K562 (cell line): Measurements from ENCODE around the gene PEF1. TPM values are rescaled to one million over a fixed set of nuclear protein-coding genes. Genes with fewer than 3 reads are reported as not detected.

Experiments
- ATAC-seq: fragments of 200-7000 bp; cut with Tn5 transposase; 3 replicates; pipeline ENCODE4 v1.9.1; 2020; ENCODE audit warnings: moderate library complexity
- BruUV-seq: library from RNA; stranded (reverse); fragments of 400-500 nt; replicated peaks from 2 replicates; lab custom pipeline; 2021; lab: Mats Ljungman, UMichigan
- CTCF ChIA-PET: fragments of 300-600 bp; formaldehyde crosslinking; extraction: SDS; loops from one replicate; lab custom pipeline; 2021; ENCODE audit warnings: low intra/inter-chr PET ratio; lab: Yijun Ruan, JAX
- POLR2A ChIA-PET: fragments of 300-600, 350-650 bp; sonication (Branson Sonifier 250); formaldehyde crosslinking; extraction: SDS; loops from one replicate; lab custom pipeline; 2021; ENCODE audit warnings: antibody characterized with exemption, inconsistent platforms; lab: Yijun Ruan, JAX
- DNase-seq, 4 experiments: peaks; one replicate each; pipeline versions ENCODE4 v3.0.0 to v3.0.0-alpha.2; 2011 to 2018; ENCODE audit warnings: low spot score in 3 of 4, mixed read lengths in 3 of 4; ENCODE audit errors: extremely low read depth in 1 of 4
- FAIRE-seq: peaks from 2 replicates; lab custom pipeline; 2011; peaks lifted over from hg19 to GRCh38; lab: Jason Lieb, UNC
- H2AFZ ChIP-seq: 2 replicates; pipeline ENCODE4 v1.6.0; 2011; ENCODE audit warnings: low read depth, low read length, control low read depth, inconsistent platforms
- H3K27ac ChIP-seq: fragments of 200-600 bp; 3 replicates; pipeline ENCODE4 v1.8.0; 2011; ENCODE audit warnings: low read depth, mild to moderate bottlenecking, control low read depth, inconsistent platforms, low read length, moderate library complexity, mixed read lengths; ENCODE audit errors: extremely low read depth
- H3K27me3 ChIP-seq, 2 experiments: fragments of 300-600 bp in 1 of 2; 2 replicates in 1 of 2; 3 replicates in 1 of 2; pipeline versions ENCODE4 v1.6.0 to v1.8.0; 2011; ENCODE audit warnings: inconsistent platforms in 2 of 2, low read length in 2 of 2, mild to moderate bottlenecking in 1 of 2, mixed read lengths in 1 of 2, moderate library complexity in 1 of 2; ENCODE audit not compliant: control insufficient read depth in 2 of 2, insufficient read depth in 2 of 2
- H3K36me3 ChIP-seq: fragments of 300-600 bp; 3 replicates; pipeline ENCODE4 v1.8.0; 2011; ENCODE audit warnings: mild to moderate bottlenecking, low read length, inconsistent platforms; ENCODE audit not compliant: control insufficient read depth, insufficient read depth
- H3K4me1 ChIP-seq, 2 experiments: fragments of 200-600 bp in 1 of 2; replicated peaks in 1 of 2; 2 replicates in 1 of 2; 3 replicates in 1 of 2; pipeline versions ENCODE4 v1.5.1 to v1.8.0; 2011; ENCODE audit warnings: inconsistent platforms in 2 of 2, low read length in 2 of 2, mild to moderate bottlenecking in 1 of 2, mixed read lengths in 1 of 2, moderate library complexity in 1 of 2; ENCODE audit not compliant: control insufficient read depth in 2 of 2, insufficient read depth in 2 of 2
- H3K4me2 ChIP-seq: 2 replicates; pipeline ENCODE4 v1.6.1; 2011; ENCODE audit warnings: low read length, control low read depth, inconsistent platforms, mixed read lengths; ENCODE audit not compliant: insufficient read depth
- H3K4me3 ChIP-seq: fragments of 200-600 bp; sonication (generic), shearing (Covaris generic); 2 replicates; pipeline ENCODE4 v1.5.1; 2016; ENCODE audit warnings: control low read depth, inconsistent platforms
- H3K79me2 ChIP-seq: fragments of 200-600 bp; 3 replicates; pipeline ENCODE4 v1.8.0; 2011; ENCODE audit warnings: low read length, inconsistent platforms; ENCODE audit not compliant: control insufficient read depth, insufficient read depth
- H3K9ac ChIP-seq, 2 experiments: 2 replicates each; pipeline versions ENCODE4 v1.6.0 to v1.6.1; 2011; ENCODE audit warnings: low read depth in 2 of 2, low read length in 2 of 2, control low read depth in 1 of 2, inconsistent platforms in 1 of 2, mild to moderate bottlenecking in 1 of 2, mixed read lengths in 1 of 2; ENCODE audit not compliant: insufficient read depth in 1 of 2
- H3K9me1 ChIP-seq: one replicate; pipeline ENCODE4 v1.6.0; 2011; ENCODE audit warnings: inconsistent platforms, mild to moderate bottlenecking, low read length, moderate library complexity; ENCODE audit not compliant: control insufficient read depth, insufficient read depth
- H3K9me3 ChIP-seq: replicated peaks from 2 replicates; pipeline ENCODE4 v1.5.1; 2011; ENCODE audit warnings: low read depth, low read length, inconsistent platforms; ENCODE audit not compliant: control insufficient read depth, insufficient read depth
- H4K20me1 ChIP-seq: replicated peaks from 2 replicates; pipeline ENCODE4 v1.6.1; 2011; ENCODE audit warnings: low read length, inconsistent platforms, mixed read lengths; ENCODE audit not compliant: control insufficient read depth, insufficient read depth
- ARID1B ChIP-seq: fragments of 450-650 bp; IDR thresholded peaks from 2 replicates; pipeline ENCODE4 v1.6.1; 2016; ENCODE audit warnings: antibody characterized with exemption, mild to moderate bottlenecking, inconsistent platforms
- BDP1 ChIP-seq: IDR thresholded peaks from 3 replicates; pipeline ENCODE4 v1.6.1; 2011; ENCODE audit not compliant: insufficient read length, insufficient read depth
- BMI1 ChIP-seq: fragments of 150-350 bp; IDR thresholded peaks from 2 replicates; pipeline ENCODE4 v1.6.1; 2014; ENCODE audit warnings: low read length
- EP400 ChIP-seq: fragments of 450-650 bp; IDR thresholded peaks from 2 replicates; pipeline ENCODE4 v1.6.1; 2017; ENCODE audit warnings: antibody characterized with exemption, mild to moderate bottlenecking, moderate library complexity
- ETS2 ChIP-seq: IDR thresholded peaks from 2 replicates; pipeline ENCODE4 v1.6.1; 2016; ENCODE audit warnings: borderline replicate concordance, missing genetic modification characterization, mild to moderate bottlenecking, moderate library complexity, missing compliant biosample characterization; ENCODE audit not compliant: poor library complexity, severe bottlenecking
- GABPA ChIP-seq: fragments of 200-800 bp; sonication (Bioruptor generic); conservative IDR thresholded peaks from 2 replicates; pipeline ENCODE4 v1.6.1; 2016; ENCODE audit warnings: low read depth, missing genetic modification characterization, missing compliant biosample characterization
- HDAC1 ChIP-seq, 2 experiments: fragments of 450-650 bp; IDR thresholded peaks; 2 replicates each; pipeline ENCODE4 v1.6.1; 2016 to 2017; ENCODE audit warnings: inconsistent platforms in 1 of 2, mild to moderate bottlenecking in 1 of 2, moderate library complexity in 1 of 2
- KAT2B ChIP-seq: IDR thresholded peaks from one replicate; pipeline ENCODE4 v1.6.1; 2012; ENCODE audit warnings: low read depth, mild to moderate bottlenecking, control low read depth, inconsistent platforms, low read length, moderate library complexity
- OTX1 ChIP-seq: fragments of 450-650 bp; formaldehyde crosslinking; IDR thresholded peaks from 2 replicates; pipeline ENCODE4 v1.4.0; 2022; ENCODE audit warnings: mild to moderate bottlenecking
- PHTF2 ChIP-seq: fragments of 250-450 bp; sonication (Bioruptor Pico); IDR thresholded peaks from 2 replicates; pipeline ENCODE4 v1.5.0; 2021; ENCODE audit warnings: mild to moderate bottlenecking
- RB1 ChIP-seq: fragments of 450-650 bp; IDR thresholded peaks from 2 replicates; pipeline ENCODE4 v1.6.1; 2017; ENCODE audit warnings: low read depth, mild to moderate bottlenecking
- RBM17 ChIP-seq: fragments of 200-400 bp; formaldehyde crosslinking; IDR thresholded peaks from 2 replicates; pipeline ENCODE4 v1.6.1; 2017; ENCODE audit warnings: low read depth, mild to moderate bottlenecking, low read length, borderline replicate concordance
- RBM39 ChIP-seq: fragments of 200-400 bp; formaldehyde crosslinking; optimal IDR thresholded peaks from 2 replicates; pipeline ENCODE3; 2018; ENCODE audit warnings: low read depth, low read length
- ZFP1 ChIP-seq: fragments of 450-650 bp; formaldehyde crosslinking; IDR thresholded peaks from 2 replicates; pipeline ENCODE4 v1.4.0; 2020; ENCODE audit warnings: mild to moderate bottlenecking, mixed read lengths
- ZNF518B ChIP-seq: fragments of 250-450 bp; sonication (Bioruptor Pico); IDR thresholded peaks from 2 replicates; pipeline ENCODE4 v1.5.0; 2021; ENCODE audit warnings: mild to moderate bottlenecking, moderate library complexity
- WGBS: fragments of 100-300 bp; shearing (Covaris generic); methylation state at CpG from one replicate; pipeline ENCODE4 v1.1.6; 2016; ENCODE audit warnings: low coverage, mixed read lengths; ENCODE audit not compliant: insufficient coverage; ENCODE audit errors: missing lambda C conversion rate; 5-methylcytosine and 5-hydroxymethylcytosine counted together
- in situ Hi-C: fragments of 300-500 bp; cut with MboI; formaldehyde crosslinking; loops from 4 replicates; pipeline ENCODE4 v1.15.0; 2018; ENCODE audit warnings: inconsistent platforms, mixed read lengths
- intact Hi-C: fragments of 100-400 bp; cut with micrococcal nuclease; formaldehyde crosslinking; loops from 2 replicates; pipeline ENCODE4 v1.14.2; 2022
- polyA plus RNA-seq, 8 experiments: library from polyadenylated mRNA; depleted of rRNA in 4 of 8; stranded (reverse) in 5 of 8; unstranded in 3 of 8; fragments of >200 nt; fragmentation: Nextera tagmentation in 2 of 8; fragmentation: Illumina TruSeq in 1 of 8; extraction: Ambion mirVana in 2 of 8; extraction: Trizol in 1 of 8; gene quantifications; 2 replicates each; pipeline versions ENCODE4 v1.2.1 to v1.2.3, GENCODE V29; 2011 to 2014; ENCODE audit warnings: inconsistent platforms in 1 of 8, missing spikeins in 1 of 8
- total RNA-seq, 7 experiments: library from RNA; depleted of rRNA in 6 of 7; stranded (reverse); fragments of >200 nt in 6 of 7; fragmentation: Illumina TruSeq in 2 of 7; extraction: Trizol in 2 of 7; gene quantifications; 2 replicates each; pipeline versions ENCODE4 v1.2.1 to v1.2.3, GENCODE V29; 2011 to 2021; ENCODE audit warnings: low replicate concordance in 1 of 7
- TF ChIP-seq, protein P1 (sequence below): sonication (generic); formaldehyde crosslinking; IDR thresholded peaks from 2 replicates; pipeline ENCODE4 v1.8.0; 2023; ENCODE audit warnings: mild to moderate bottlenecking, missing genetic modification reagents

PEF1 gene
- total and polyA plus RNA-seq, 9 of the 15 experiments (the other 6 are each of a cell fraction or from before 2014, with no cell fraction given) = 26.3 to 95.5 (median 61.9) TPM

- no peaks in the 10 kb centered on the region for H3K9me3 ChIP-seq
- DNase-seq (no peak), FAIRE-seq (no peak), ATAC-seq (no peak)
- H3K27me3 ChIP-seq = peaks cover 0 to 8% of the 10 kb centered on the region in 2 experiments; a peak in 2 of 5 replicates
- POLR2A ChIA-PET = interaction anchor here (0.6 to 1.1 kb wide), 2 partner anchors 10 to 142 kb away, joined by 3 to 4 read pairs; no protein-coding TSS in a partner anchor
- no TSS peak for BruUV-seq
- H4K20me1 ChIP-seq = no peaks in the 10 kb centered on the region
- no peak overlapping the region for H3K4me2 ChIP-seq
- in situ Hi-C loops = no loop called here
- H3K4me3 ChIP-seq = no peak overlapping the region
- intact Hi-C loops = loop anchor here (10.0 kb wide), 1 partner anchor 308 kb away; no protein-coding TSS in a partner anchor
- 15% methylated on average over 2 of the region's 2 CpGs for WGBS
- no peak overlapping the region for H3K27ac ChIP-seq
- H3K9me1 ChIP-seq = no peaks in the 10 kb centered on the region
- H3K36me3 ChIP-seq = no peaks in the 10 kb centered on the region; the same call in 2 of the 3 replicates
- CTCF ChIA-PET = interaction anchor here (0.5 kb wide), 1 partner anchor 886 kb away, joined by 3 read pairs; no protein-coding TSS in a partner anchor
- no peak overlapping the region for H2AFZ ChIP-seq
- no peak overlapping the region for H3K9ac ChIP-seq
- TF ChIP-seq BDP1 = no peak
- no peak for TF ChIP-seq EP400
- no peak for TF ChIP-seq RB1
- no peak for TF ChIP-seq BMI1
- TF ChIP-seq ZFP1 (CRISPR knock-in tag) = no peak
- no peak for TF ChIP-seq HDAC1 (IDR thresholded peaks at IDR 0.05)
- TF ChIP-seq RBM17 = no peak
- no peak for TF ChIP-seq ETS2 (tag)
- TF ChIP-seq ARID1B = no peak
- TF ChIP-seq PHTF2 (CRISPR knock-in tag) = no peak
- no peak for TF ChIP-seq KAT2B
- no peak for TF ChIP-seq OTX1 (CRISPR knock-in tag)
- TF ChIP-seq GABPA (tag) = no peak
- TF ChIP-seq, protein P1, sequence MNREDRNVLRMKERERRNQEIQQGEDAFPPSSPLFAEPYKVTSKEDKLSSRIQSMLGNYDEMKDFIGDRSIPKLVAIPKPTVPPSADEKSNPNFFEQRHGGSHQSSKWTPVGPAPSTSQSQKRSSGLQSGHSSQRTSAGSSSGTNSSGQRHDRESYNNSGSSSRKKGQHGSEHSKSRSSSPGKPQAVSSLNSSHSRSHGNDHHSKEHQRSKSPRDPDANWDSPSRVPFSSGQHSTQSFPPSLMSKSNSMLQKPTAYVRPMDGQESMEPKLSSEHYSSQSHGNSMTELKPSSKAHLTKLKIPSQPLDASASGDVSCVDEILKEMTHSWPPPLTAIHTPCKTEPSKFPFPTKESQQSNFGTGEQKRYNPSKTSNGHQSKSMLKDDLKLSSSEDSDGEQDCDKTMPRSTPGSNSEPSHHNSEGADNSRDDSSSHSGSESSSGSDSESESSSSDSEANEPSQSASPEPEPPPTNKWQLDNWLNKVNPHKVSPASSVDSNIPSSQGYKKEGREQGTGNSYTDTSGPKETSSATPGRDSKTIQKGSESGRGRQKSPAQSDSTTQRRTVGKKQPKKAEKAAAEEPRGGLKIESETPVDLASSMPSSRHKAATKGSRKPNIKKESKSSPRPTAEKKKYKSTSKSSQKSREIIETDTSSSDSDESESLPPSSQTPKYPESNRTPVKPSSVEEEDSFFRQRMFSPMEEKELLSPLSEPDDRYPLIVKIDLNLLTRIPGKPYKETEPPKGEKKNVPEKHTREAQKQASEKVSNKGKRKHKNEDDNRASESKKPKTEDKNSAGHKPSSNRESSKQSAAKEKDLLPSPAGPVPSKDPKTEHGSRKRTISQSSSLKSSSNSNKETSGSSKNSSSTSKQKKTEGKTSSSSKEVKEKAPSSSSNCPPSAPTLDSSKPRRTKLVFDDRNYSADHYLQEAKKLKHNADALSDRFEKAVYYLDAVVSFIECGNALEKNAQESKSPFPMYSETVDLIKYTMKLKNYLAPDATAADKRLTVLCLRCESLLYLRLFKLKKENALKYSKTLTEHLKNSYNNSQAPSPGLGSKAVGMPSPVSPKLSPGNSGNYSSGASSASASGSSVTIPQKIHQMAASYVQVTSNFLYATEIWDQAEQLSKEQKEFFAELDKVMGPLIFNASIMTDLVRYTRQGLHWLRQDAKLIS (CRISPR knock-in tag) = no peak
- no peak for TF ChIP-seq ZNF518B (CRISPR knock-in tag)
- no peak for TF ChIP-seq RBM39
- H3K4me1 ChIP-seq = peaks cover 0 to 9% of the 10 kb centered on the region in 2 experiments; a peak in 3 of 5 replicates
- H3K79me2 ChIP-seq = peaks cover 20% of the 10 kb centered on the region
Observed at GRCh38 chr1:31647106-31647505, 2.4 kb upstream of the PEF1 start.
